ENCODE measurements around the gene HORMAD2. TPM values are rescaled to one million over a fixed set of nuclear protein-coding genes. Genes with fewer than 3 reads are reported as not detected.
"Not testable (repeated sequence)": the region's sequence is repeated elsewhere in the genome, so short reads cannot be mapped to it uniquely, and the experiment has no call there.

Gene HORMAD2
- total and polyA plus RNA-seq, 2 experiments from 2014 or later: not detected

- Histone ChIP-seq H3K27ac (no peak overlapping the region), H3K4me2 (ENCODE audit: unreplicated experiment) (no peak overlapping the region), H3K9ac (no peak overlapping the region), H3K36me3 (ENCODE audit: low read depth) (no peaks in the 10 kb centered on the region), H3K4me3 (no peak overlapping the region), H3F3A (ENCODE audit: insufficient read depth) (no peaks in the 10 kb centered on the region), H3K27me3 (replicated peaks; ENCODE audit: insufficient read depth) (no peaks in the 10 kb centered on the region), H3K9me3 (ENCODE audit: low read depth) (no peaks in the 10 kb centered on the region), H3K4me1 (ENCODE audit: insufficient read depth) (no peaks in the 10 kb centered on the region), H4K20me1 (ENCODE audit: insufficient read depth) (no peaks in the 10 kb centered on the region), H2AFZ (no peak overlapping the region), H3K9me2 (ENCODE audit: insufficient read depth) (no peaks in the 10 kb centered on the region), H3K79me2 (ENCODE audit: insufficient read depth) (no peaks in the 10 kb centered on the region)
- WGBS, 2 experiments (ENCODE audit: low coverage in 1 of 2, low lambda C conversion rate in 2 of 2, missing lambda C conversion rate in 2 of 2): 87 to 93% methylated on average over 1 of the region's 1 CpG
- DNase-seq: no peak
- TF ChIP-seq EZH2 (IDR thresholded peaks at IDR 0.05; ENCODE audit: insufficient read depth, poor library complexity, severe bottlenecking) (no peak), EZH2phosphoT487 (IDR thresholded peaks at IDR 0.05; ENCODE audit: insufficient read depth, low read depth) (no peak)
- in situ Hi-C loops (cut with MboI): no loop called here
Measured at GRCh38 chr22:30057375-30057774, 22.9 kb upstream of the HORMAD2 start.

- H3K9me3 ChIP-seq (ENCODE audit: low read depth); H3K4me2 ChIP-seq (ENCODE audit: unreplicated experiment); H3K9ac ChIP-seq; H2AFZ ChIP-seq; H3K4me3 ChIP-seq; H3K27ac ChIP-seq; H3K79me2 ChIP-seq (ENCODE audit: insufficient read depth); DNase-seq; H3F3A ChIP-seq (ENCODE audit: insufficient read depth); H3K27me3 ChIP-seq (replicated peaks; ENCODE audit: insufficient read depth); H3K4me1 ChIP-seq (ENCODE audit: insufficient read depth); in situ Hi-C loops (cut with MboI); H3K36me3 ChIP-seq (ENCODE audit: low read depth); H3K9me2 ChIP-seq (ENCODE audit: insufficient read depth); H4K20me1 ChIP-seq (ENCODE audit: insufficient read depth): not testable (repeated sequence)
- 84 to 93% methylated on average over 2 to 21 of the region's 22 CpGs for WGBS, 2 experiments (ENCODE audit: low coverage in 1 of 2, low lambda C conversion rate in 2 of 2, missing lambda C conversion rate in 2 of 2)
Measured at GRCh38 chr22:30059346-30060020, 20.8 kb upstream of the HORMAD2 start.

GRCh38 chr22:30061094-30061493, 19.2 kb upstream of the HORMAD2 start:
- H3K4me3 ChIP-seq; H3K36me3 ChIP-seq (ENCODE audit: low read depth); H3K4me1 ChIP-seq (ENCODE audit: insufficient read depth); H2AFZ ChIP-seq; H3K27ac ChIP-seq; H3K9ac ChIP-seq; in situ Hi-C loops (cut with MboI); H3K27me3 ChIP-seq (replicated peaks; ENCODE audit: insufficient read depth); H3K4me2 ChIP-seq (ENCODE audit: unreplicated experiment); H3F3A ChIP-seq (ENCODE audit: insufficient read depth); H4K20me1 ChIP-seq (ENCODE audit: insufficient read depth); H3K79me2 ChIP-seq (ENCODE audit: insufficient read depth); H3K9me3 ChIP-seq (ENCODE audit: low read depth); DNase-seq; H3K9me2 ChIP-seq (ENCODE audit: insufficient read depth): not testable (repeated sequence)
- WGBS, 2 experiments (ENCODE audit: low coverage in 1 of 2, low lambda C conversion rate in 2 of 2, missing lambda C conversion rate in 2 of 2): 91% methylated on average over 6 of the region's 6 CpGs

- Histone ChIP-seq H2AFZ (no peak overlapping the region), H3K27me3 (replicated peaks; ENCODE audit: insufficient read depth) (no peaks in the 10 kb centered on the region), H4K20me1 (ENCODE audit: insufficient read depth) (no peaks in the 10 kb centered on the region), H3K9ac (no peak overlapping the region), H3K9me3 (ENCODE audit: low read depth) (no peaks in the 10 kb centered on the region), H3K27ac (no peak overlapping the region), H3K4me1 (ENCODE audit: insufficient read depth) (no peaks in the 10 kb centered on the region), H3K9me2 (ENCODE audit: insufficient read depth) (no peaks in the 10 kb centered on the region), H3K36me3 (ENCODE audit: low read depth) (no peaks in the 10 kb centered on the region), H3F3A (ENCODE audit: insufficient read depth) (no peaks in the 10 kb centered on the region), H3K4me3 (no peak overlapping the region), H3K4me2 (ENCODE audit: unreplicated experiment) (no peak overlapping the region), H3K79me2 (ENCODE audit: insufficient read depth) (no peaks in the 10 kb centered on the region)
- in situ Hi-C loops (cut with MboI): no loop called here
- no peak for DNase-seq
- WGBS, 2 experiments (ENCODE audit: low coverage in 1 of 2, low lambda C conversion rate in 2 of 2, missing lambda C conversion rate in 2 of 2): 71 to 74% methylated on average over 3 of the region's 3 CpGs
- TF ChIP-seq EZH2phosphoT487 (IDR thresholded peaks at IDR 0.05; ENCODE audit: insufficient read depth, low read depth) (no peak), EZH2 (IDR thresholded peaks at IDR 0.05; ENCODE audit: insufficient read depth, poor library complexity, severe bottlenecking) (no peak)
Measured at GRCh38 chr22:30062259-30062658, 18.0 kb upstream of the HORMAD2 start.

DNA sequence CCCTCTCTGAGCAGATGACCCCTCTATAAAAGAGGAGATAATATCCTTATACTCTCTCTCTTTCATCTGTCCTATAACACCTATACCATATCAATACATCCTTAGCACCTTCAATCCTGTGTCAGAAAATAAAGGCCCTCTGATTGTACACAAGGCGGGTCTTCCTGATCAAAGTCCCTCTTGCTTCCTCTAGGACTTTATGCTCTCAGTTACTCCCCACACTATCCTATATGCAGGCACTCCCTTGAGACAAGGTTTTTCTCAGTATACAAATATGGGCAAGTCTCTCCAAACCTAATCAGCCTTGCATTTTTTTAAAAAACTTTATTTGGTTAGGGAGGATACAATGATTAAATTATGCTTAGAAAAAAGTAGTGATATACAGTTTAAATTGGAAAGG, 17.3 kb upstream of the HORMAD2 start:
- no peaks in the 10 kb centered on the region for H3K27me3 ChIP-seq (replicated peaks; ENCODE audit: insufficient read depth)
- 90 to 100% methylated on average over 1 of the region's 1 CpG for WGBS, 2 experiments (ENCODE audit: low coverage in 1 of 2, low lambda C conversion rate in 2 of 2, missing lambda C conversion rate in 2 of 2)
- H4K20me1 ChIP-seq (ENCODE audit: insufficient read depth): no peaks in the 10 kb centered on the region
- no peak overlapping the region for H2AFZ ChIP-seq
- no peaks in the 10 kb centered on the region for H3K9me2 ChIP-seq (ENCODE audit: insufficient read depth)
- no peak for DNase-seq
- H3F3A ChIP-seq (ENCODE audit: insufficient read depth): no peaks in the 10 kb centered on the region
- no peaks in the 10 kb centered on the region for H3K79me2 ChIP-seq (ENCODE audit: insufficient read depth)
- no peak overlapping the region for H3K27ac ChIP-seq
- H3K9ac ChIP-seq: no peak overlapping the region
- TF ChIP-seq EZH2phosphoT487 (IDR thresholded peaks at IDR 0.05; ENCODE audit: insufficient read depth, low read depth): no peak
- H3K4me1 ChIP-seq (ENCODE audit: insufficient read depth): no peaks in the 10 kb centered on the region
- H3K9me3 ChIP-seq (ENCODE audit: low read depth): no peaks in the 10 kb centered on the region
- in situ Hi-C loops (cut with MboI): no loop called here
- H3K4me2 ChIP-seq (ENCODE audit: unreplicated experiment): no peak overlapping the region
- no peak overlapping the region for H3K4me3 ChIP-seq
- H3K36me3 ChIP-seq (ENCODE audit: low read depth): no peaks in the 10 kb centered on the region
